ENCODE results near the gene NECAP2.
"Not testable (repeated sequence)": the region's sequence is repeated elsewhere in the genome, so short reads cannot be mapped to it uniquely, and the experiment has no call there.

The NECAP2 gene

DNA sequence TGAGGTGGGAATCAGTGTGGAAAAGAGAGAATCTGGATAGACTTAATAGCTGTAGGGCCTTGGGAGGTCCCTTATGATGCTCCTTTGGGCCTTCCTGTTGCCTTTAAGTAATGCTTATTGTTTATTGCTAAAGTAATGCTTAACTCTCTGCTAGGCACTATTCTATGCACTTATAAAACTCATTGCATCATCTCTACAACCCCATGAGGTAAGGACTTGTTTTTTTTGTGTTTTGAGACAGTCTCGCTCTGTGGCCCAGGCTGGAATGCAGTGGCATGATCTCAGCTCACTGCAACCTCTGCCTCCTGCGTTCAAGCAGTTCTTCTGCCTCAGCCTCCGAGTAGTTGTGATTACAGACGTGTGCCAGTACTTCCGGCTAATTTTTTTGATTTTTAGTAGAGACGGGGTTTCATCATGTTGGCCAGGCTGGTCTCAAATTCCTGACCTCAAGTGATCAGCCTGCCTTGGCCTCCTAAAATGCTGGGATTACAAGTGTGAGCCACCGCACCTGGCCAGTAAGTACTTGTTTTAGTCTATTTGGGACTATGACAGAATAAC lies 22.3 kb downstream of the NECAP2 start:
- no peak for DNase-seq

DNA sequence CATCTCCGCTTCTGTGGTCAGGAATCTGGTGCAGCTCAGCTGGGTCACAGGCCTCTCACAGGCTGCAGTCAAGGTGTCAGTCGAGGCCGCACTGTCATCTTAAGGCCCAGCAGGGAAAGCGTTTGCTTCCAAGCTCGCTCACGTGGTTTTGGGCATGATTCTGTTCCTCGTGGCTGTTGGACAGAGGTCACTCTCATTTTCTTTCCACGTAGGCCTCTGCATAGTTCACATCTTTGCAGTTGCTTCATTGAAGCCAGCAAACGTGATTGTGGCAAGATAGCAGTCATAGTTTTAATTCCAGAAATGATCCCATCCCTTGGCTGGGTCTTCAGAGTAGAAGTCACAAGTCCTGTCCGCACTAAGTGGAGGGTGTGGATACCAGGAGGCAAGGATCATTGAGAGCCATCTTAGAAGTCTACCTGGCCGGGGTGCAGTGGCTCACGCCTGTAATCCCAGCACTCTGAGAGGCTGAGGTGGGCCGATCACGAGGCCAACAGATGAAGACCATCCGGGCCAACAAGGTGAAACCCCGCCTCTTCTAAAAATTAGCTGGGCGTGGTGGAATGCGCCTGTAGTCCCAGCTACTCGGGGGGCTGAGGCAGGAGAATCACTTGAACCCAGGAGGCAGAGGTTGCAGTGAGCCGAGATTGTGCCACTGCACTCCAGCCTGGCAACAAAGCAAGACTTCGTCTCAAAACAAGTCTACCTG lies 24.5 kb downstream of the NECAP2 start:
- no peak for DNase-seq

DNA sequence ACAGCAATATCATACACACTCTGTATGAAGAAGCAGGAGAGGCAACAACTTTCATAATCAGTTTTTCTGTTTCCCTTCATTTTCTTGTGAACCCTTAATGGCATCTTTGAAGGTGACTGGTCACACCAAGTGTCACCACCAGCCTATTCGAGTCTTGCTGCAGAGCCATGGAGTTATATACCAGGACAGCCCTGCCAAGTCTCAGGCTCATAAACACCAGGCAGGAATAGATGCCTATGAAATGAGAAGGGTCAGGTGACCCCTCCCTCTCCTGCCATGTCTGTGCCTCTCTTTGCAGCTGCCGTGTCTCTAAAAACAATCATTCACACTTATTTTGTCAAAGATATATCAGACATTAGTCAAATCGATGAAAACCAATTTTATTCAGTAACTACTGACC lies 28.0 kb downstream of the NECAP2 start:
- DNase-seq, result no peak

DNA sequence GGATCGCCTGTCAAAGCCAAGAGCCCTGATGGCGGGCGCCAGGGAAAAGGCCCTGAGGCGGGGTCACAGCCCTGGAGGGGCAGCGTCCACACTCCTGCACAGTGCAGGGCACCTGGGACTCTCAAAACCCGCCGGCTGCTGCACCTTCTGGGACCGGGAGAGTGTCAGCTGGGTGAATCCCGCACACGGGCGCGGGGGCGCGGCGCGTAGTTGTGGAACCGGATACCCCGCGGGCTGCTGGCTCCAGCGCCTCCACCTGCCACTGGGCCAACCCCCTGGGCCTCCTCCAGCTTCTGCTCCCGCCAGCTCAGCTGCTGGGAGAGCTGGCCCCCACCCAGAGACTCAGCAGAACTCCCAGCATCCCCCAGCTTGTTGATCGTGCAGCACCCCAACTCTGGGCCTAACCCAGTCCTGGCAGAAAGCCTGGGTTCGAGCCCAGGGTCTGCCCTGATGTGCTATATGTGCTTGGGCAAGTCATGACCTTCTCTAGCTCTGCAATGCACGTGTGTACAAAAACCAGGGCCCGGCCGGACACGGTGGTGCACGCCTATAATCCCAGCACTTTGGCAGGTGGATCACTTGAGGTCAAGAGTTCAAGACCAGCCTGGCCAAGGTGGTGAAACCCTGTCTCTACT lies 33.8 kb downstream of the NECAP2 start:
- DNase-seq, result no peak

DNA sequence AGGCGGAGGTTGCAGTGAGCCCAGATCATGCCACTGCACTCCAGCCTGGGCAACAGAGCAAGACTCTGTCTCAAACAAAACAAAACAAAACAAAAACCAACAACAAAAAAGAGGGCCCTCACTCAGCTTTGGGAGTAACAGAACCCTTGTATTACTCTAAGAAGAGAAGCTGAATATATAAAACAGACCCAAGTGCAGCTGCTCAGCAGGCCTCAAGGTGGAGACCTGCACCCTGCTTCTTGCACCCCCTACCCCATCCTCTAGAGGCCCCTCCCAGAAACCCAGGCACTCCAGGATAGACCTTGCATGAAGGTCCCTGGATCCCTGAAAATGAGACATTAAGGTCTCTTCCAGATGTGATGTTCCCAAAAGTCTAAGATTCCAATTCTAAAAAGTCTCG lies 34.4 kb downstream of the NECAP2 start:
- DNase-seq, result not testable (repeated sequence)

DNA sequence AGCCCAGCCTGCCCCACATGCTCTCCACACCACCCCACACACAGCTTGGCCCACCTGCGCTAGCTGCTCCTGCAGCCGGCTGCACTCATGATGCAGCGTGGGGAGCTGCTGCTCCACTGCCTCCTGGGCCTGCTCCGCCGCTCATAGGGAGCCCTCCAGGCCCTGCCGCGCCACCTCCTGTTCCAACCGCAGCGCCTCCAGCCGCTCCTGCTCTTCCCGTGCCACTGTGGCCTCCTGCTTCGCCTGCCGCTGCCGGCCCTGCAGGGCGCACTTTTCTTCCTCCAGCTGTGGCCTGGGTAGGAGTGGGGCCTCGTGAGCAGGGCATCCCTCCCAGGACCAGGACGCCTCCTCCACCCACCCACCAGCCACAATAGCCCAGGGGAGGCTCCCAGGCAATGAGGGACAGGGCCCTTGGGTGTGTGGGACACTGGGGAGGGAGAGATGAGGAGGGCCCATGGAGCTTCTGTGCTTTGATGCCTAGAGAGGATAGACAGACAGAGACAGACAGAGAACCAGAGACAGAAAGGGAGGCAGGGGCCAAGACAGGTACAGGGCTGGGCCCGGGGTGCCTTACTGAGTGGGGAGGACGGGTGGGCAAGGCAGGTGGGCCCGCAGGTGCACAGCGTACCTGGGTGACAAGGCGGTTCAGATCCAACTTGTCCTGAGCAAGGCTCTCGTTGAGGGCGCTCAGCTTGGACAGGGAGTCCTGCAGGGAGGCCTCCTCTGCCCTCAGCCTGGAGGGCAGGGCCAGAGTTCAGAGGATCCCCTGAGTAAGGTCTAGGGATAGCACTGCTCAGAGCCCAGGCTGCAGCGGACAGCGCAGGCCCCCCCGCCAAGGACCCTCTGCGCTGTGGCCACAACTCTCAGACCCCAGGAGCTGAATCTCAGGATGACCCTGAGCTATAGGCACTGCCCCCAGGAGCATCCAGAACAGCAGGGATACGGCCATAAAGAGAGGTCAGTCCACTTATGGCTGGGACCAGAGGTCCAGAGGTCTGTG lies 35.5 kb downstream of the NECAP2 start:
- DNase-seq, result not testable (repeated sequence)

DNA sequence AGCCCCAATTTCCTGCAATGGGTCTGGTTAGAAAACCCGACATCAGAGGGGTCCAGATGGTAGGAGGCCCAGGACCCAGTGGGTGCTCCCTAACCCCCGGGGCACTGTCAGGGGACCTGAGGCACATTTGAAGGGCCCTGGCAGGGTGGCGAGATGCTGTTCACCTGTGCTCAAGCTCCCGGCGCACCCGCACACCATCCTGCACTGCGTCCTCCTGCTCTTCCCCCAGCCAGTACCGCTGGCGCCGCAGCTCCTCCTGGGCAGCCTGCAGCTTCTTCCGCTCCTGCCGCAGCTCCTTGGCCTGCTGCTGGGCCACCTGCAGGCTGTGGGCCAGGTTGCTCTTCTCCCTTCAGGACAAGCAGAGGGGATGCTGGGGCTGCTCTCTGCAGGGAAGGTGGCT lies 37.6 kb downstream of the NECAP2 start:
- no peak for DNase-seq

DNA sequence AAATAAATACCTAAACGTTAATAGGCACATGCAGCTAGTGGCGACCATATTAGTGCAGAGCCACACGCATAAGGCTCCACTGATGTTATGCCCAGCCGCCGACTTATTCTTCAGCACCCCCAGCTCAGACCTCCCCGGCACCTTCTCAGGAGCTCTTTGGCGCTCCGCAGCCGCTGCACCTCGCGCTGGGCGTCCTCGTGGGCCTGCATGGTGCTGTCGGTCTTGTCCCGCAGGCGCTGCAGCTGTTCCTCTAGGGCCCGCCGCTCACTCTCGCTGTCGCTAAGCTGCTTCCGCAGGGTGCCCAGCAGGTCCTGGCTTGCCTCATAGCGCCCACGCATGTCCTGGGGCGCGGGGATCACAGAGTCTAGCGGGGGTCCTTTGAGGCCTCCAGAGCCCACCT lies 42.6 kb downstream of the NECAP2 start:
- not testable (repeated sequence) for DNase-seq

DNA sequence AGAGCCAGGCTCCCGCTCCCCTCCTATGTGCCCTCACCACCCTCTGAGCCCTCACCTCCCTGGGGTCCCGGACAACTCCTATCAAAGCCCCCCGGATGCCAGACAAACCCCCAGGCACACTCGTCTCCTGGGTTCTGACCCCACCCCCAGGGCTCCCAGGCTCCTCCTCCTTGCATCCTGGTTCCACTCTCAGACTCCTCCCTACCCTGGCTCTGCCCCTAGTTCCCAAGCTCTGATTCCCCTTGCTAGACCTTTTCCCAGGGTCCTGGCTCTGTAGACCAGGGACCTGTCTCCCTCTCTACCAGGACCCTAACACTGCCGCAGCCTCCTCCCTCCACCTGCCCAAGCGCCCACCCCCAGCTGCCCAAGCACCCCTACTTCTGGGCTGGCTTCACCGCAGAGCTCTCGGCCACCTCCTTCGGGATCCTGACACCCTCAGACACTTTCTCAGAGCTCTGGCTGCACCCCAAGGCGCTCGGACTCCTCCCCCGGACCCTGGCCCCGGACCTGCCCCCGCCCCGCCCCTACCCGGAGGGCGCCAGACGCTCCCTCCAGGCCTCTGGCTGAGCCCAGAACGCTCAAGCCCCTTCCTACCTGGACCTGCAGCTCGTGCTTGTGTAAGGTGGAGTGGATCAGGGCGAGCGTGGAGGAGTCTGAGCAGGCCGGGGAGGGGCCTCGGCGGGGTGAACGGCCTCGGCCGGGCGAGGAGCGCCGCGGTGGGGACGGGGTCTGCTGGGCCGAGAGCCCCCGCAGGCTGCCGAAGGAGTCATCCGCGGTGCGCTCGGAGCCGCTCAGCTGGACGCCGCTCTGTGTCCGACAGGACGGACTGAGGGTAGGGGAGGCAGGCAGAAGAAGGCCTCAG lies 43.3 kb downstream of the NECAP2 start:
- not testable (repeated sequence) for DNase-seq

DNA sequence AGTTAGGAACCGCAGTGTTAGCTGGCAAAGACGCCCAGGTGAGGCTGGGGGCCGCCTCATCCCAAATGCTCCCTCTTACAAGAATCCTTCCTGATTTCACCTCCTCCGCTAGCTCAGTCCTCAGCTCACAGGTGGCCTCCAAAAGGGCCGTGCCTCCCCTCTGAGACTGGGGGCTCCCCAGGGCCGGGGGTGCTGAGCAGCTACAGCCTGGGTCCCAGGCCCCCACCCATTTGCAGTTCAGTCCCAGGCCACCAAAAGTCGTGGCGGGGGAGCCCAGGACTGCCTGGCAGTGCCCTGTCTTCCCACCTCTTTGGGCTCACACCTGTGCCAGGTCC lies 43.9 kb downstream of the NECAP2 start:
- no peak for DNase-seq

DNA sequence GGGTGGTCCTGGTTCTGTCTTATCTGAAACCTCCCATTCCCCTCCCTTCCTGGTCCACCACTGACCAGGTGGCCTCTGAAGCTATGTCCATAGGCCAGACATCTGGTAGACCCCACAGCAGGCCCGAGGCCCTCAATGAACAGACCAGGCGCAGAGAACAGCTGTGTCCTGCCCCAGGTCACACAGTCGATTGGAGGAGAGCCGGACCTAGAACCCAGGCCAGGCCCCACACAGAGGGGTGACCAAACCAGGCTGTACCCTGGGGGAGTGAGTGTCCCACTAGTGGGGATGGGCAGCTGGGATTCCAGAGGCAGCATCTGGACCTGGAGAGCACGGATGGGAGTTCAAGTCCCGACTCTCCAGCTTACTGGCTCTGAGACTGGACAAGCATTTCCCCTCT lies 44.4 kb downstream of the NECAP2 start:
- no peak for DNase-seq

DNA sequence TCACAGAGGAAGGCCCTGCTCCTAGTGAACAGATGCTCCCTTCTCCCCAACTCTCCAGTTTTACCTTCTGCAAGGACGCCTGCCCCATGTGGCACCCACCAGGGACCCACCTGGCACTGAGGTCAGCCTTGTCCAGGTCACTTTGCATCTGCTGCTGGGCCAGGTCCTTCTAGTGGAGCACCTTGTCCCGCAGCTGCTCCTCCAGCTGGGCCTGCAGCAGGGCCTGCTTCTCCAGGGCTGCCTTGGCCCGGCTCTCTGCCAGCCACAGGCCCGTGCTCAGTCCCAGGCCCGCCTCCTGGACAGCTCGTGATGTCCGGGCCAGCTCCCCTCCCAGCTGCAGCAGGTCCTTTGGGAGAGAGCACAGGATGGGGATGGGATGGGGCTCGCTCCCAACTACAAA lies 45.8 kb downstream of the NECAP2 start:
- not testable (repeated sequence) for DNase-seq

DNA sequence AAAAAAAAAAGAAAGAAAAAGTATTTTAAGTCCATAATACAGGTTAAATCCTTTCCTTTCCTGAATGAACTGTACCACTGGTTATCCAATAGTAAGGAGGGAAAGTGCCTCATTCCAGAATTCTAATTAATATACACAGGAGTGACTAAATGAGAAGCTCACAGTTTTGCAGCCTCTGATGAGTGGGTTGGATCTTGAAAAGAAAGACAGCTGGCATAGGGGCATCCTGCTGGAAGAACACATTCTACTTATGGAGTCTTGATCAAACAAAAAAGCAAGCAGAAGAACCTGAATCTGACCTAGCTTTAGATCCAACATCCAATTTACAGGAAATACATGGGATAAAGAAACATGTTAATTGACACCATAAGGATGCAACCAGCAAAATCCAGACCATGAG lies 46.5 kb downstream of the NECAP2 start:
- not testable (repeated sequence) for DNase-seq

DNA sequence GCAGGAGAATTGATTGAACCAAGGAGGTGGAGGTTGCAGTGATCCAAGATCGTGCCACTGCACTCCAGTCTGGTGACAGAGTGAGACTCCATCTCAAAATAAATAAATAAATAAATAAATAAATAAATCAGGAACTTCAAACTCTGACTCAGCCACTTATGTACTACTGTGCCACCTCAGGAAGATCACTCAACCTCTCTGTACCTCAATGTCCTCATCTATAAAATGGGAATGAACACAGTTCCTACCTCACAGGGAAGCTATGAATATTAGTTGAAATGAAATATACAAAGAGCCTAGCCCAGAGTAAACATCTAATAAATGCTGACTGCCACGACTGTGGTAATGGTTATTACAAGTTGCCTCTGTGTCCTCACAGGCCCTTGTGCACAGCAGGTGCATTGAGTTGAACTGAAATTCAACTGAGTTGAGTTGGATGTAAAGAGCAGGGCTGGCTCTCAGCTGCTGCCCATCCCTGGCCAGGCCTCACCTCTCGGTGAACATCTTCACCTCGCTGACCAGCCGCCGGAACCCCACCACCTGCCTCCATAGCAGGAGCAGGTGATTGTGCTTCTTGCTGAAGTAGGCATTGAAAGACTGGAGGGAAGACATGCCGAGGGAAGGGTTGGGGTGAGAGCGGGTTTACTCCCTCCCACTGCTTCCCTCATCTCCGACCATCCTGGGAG lies 48.8 kb downstream of the NECAP2 start:
- DNase-seq, result not testable (repeated sequence)

DNA sequence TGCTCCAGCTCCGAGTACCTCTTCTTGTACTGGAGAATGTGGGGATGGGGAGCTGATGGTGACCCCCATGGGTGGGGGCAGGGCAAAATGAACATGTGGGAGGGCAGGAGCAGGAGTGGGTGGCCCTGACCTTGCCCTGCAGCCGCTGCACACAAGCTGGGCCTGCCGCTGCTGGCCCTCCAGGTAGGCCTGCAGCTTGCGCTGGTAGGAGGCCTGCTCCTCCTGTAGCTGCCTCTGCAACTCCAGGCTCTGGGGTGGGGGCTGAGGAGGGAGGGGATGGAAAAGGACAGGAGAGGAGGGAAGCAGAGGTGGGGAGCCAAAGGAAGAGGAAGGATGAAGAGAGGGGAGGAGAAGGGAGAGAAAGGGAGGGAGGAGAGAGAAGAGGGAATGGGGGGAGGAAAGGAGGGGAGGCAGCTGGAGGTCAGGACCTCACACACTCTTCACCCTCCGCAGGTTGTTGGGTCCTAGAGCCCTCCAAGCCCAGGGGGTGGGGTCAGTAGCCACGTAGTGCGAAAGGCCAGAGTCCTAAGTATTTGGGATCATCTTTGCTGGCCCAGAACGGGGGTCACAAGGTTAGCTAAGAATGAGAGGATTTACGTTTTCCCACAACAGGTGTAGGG lies 50.6 kb downstream of the NECAP2 start:
- DNase-seq, result no peak

DNA sequence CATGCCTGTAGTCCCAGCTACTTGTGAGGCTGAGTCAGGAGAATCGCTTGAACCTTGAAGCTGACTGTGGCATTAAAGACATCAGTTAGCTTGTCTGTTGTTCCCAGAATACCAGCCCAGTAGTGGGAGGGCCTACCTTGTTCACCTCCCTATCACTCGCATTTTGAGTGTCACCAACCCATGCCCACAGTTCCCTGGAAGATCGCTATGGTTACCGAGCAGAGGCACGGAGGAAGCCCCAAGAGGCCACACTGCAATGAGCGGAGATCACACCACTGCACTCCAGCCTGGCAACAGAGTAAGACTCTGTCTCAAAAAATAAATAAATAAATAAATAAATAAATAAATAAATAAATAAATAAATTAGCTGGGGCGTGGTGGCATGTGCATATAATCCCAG lies 52.4 kb downstream of the NECAP2 start:
- DNase-seq, result peak; percentile 46

DNA sequence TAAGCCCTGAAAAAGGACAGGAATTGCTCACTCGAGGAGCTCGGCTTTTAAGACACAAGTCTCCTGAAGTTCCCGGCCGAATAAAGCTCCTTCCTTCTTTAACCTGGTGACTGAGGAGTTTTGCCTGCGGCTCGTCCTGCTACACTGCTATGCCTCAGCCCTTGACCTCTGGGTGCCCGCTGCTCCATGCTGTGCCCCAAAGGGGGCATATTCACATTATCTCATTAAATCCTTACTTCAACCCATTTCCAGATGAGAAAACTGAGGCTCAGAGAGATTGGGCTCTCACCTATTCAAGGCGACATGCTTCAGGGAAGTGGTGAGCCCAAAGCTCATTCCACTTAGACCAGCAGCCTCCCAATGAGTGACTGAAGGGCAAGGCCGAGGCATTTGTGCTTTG lies 53.2 kb downstream of the NECAP2 start:
- DNase-seq, result not testable (repeated sequence)

DNA sequence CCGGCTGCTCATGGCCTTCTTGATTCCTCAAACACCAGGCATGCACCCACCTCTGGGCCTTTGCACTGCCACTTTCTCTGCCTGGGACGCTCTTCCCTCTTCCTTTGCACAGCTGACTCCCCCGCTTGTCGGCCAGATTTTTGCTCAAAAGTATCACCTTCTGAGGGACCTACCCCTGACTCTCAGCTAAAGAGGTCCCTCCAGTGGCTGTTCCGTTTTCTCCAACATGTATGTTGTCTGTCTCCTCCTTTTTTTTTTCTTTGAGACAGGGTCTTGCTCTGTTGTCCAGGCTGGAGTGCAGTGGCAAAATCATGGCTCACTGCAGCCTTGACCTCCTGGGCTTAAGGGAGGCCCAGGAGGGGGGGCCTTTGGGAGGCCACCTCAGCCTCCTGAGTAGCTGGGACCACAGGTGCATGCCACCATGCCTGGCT lies 57.0 kb downstream of the NECAP2 start:
- DNase-seq, result peak; percentile 17

DNA sequence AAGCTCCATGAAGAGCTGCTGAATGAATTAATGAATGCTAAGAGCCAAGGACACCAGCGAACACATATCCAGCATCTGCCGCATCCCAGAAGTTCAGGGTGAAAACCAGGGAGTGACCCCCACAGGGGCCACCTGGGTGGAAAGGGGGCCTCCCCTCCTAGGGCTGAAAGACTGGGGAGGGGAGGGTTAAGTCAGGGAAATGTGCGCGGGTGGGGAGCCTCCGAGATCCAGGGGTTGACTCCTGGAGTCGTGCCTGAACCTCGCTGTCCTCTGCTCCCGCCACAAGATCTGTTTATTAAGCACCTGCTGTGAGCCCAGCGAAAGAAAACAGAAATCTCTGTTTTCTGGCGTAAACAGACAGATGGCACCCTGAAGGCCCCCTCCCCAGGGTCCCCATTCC lies 57.5 kb downstream of the NECAP2 start:
- not testable (repeated sequence) for DNase-seq

DNA sequence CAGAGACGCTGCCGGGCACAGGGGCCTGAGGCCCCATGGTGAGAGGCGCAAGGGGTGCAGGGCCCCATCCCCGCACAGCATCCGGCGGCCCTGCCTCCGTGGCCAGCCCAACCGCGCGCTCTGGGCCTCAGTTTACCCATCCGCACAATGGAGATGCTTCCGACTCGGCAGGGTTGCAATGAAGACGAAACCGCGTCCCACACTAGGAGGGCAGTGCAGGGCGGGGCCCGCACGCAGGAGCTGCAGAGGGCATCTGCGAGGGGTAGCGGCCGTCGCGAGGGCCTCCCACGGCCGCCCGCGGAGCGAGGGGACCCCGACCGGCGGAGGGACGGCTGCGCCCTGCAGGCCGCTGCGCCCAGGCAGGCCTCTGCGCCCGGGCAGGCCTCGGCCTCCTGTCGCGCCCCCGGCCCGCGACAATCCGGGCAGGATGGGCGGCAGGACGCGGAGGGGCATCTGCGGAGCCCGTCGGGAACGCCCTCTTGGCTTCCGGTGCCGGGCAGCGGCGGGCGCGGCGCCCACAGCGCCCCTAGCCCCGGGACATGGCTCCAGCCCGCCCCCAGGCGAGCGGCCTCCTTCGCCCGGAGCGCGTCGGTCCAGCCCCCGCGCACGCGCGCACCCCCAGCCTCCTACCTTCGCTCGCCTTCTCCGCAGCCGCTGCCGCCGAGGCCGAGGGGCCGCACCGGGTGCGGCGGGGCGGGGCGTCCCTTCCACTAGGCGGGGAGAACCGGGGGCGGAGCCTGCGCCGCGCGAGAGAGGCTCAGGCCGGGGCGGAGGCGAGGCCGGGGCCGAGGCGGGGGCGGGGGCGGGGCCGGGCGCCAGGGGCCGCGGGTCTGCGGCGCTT lies 58.3 kb downstream of the NECAP2 start:
- peak; percentile 87 for DNase-seq
